Calu3 (cell line): ENCODE data around the gene RAP2A. TPM values are rescaled to one million over a fixed set of nuclear protein-coding genes. Genes with fewer than 3 reads are reported as not detected.

ENCODE experiments used
- BruUV-seq: library from RNA; stranded (reverse); fragments of 400-500 nt; replicated peaks from 2 replicates; lab custom pipeline; 2021; lab: Mats Ljungman, UMichigan
- CTCF ChIA-PET: fragments of 300-600 bp; sonication (Branson Sonifier 250); formaldehyde crosslinking; loops from one replicate; lab custom pipeline; 2022; ENCODE audit warnings: antibody characterized with exemption; lab: Charles Lee
- DNase-seq: peaks from one replicate; pipeline ENCODE4 v3.0.0; 2022
- H3K27ac Mint-ChIP-seq: one replicate; pipeline ENCODE4 v1.8.0; 2022; ENCODE audit warnings: mixed read lengths; ENCODE audit not compliant: unreplicated experiment
- H3K27me3 Mint-ChIP-seq: one replicate; pipeline ENCODE4 v1.8.0; 2022; ENCODE audit warnings: mixed read lengths; ENCODE audit not compliant: unreplicated experiment
- H3K36me3 Mint-ChIP-seq: one replicate; pipeline ENCODE4 v1.8.0; 2022; ENCODE audit warnings: mild to moderate bottlenecking, moderate library complexity, mixed read lengths; ENCODE audit not compliant: insufficient read depth, unreplicated experiment
- H3K4me1 Mint-ChIP-seq: one replicate; pipeline ENCODE4 v1.8.0; 2022; ENCODE audit warnings: mild to moderate bottlenecking, low read depth, mixed read lengths; ENCODE audit not compliant: unreplicated experiment
- H3K4me3 Mint-ChIP-seq: one replicate; pipeline ENCODE4 v1.8.0; 2022; ENCODE audit warnings: mild to moderate bottlenecking, low read depth, moderate library complexity, mixed read lengths; ENCODE audit not compliant: unreplicated experiment
- H3K9me3 Mint-ChIP-seq: one replicate; pipeline ENCODE4 v1.8.0; 2022; ENCODE audit warnings: low read depth, mixed read lengths; ENCODE audit not compliant: unreplicated experiment
- intact Hi-C: fragments of 100-400 bp; cut with micrococcal nuclease; formaldehyde crosslinking; loops from one replicate; pipeline ENCODE4 v1.10.0; 2022; ENCODE audit not compliant: unreplicated experiment
- total RNA-seq: library from RNA; stranded (reverse); gene quantifications from 2 replicates; pipeline ENCODE4 v1.2.3, GENCODE V29; 2022
- TF ChIP-seq, protein P1 (sequence below): fragments of 200-600 bp; IDR thresholded peaks from one replicate; pipeline ENCODE4 v1.8.0; 2022; ENCODE audit warnings: antibody characterized with exemption; ENCODE audit not compliant: unreplicated experiment

RAP2A gene
- total RNA-seq, 1 experiment from 2014 or later: 7.7 TPM

DNA sequence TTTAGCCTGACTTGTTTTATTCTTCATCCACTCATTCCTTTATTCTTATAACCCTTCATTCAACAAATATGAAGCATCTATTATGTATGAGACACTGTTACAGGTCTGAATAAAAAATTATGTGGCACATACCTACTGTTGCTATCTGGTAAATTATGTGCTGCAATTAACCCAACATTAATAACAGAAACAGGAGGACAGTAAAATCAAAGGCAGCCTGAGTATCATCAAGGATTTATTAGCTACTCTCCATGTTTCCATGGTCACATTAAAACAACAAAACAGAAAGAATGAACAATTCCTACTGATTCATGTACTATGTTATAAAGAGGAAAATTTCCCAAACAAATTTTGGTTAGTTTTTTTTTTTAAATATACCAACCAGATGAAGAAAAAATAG is 43.9 kb downstream of the RAP2A start:
- H3K4me1 Mint-ChIP-seq: no peaks in the 10 kb centered on the region
- H3K9me3 Mint-ChIP-seq: no peaks in the 10 kb centered on the region
- no peak overlapping the region for H3K4me3 Mint-ChIP-seq
- H3K27me3 Mint-ChIP-seq: no peaks in the 10 kb centered on the region
- CTCF ChIA-PET: interaction anchor here (0.6 kb wide), 1 partner anchor 10 kb away, joined by 3 read pairs; no protein-coding TSS in a partner anchor
- H3K36me3 Mint-ChIP-seq: no peaks in the 10 kb centered on the region
- no TSS peak for BruUV-seq
- TF ChIP-seq, protein P1, sequence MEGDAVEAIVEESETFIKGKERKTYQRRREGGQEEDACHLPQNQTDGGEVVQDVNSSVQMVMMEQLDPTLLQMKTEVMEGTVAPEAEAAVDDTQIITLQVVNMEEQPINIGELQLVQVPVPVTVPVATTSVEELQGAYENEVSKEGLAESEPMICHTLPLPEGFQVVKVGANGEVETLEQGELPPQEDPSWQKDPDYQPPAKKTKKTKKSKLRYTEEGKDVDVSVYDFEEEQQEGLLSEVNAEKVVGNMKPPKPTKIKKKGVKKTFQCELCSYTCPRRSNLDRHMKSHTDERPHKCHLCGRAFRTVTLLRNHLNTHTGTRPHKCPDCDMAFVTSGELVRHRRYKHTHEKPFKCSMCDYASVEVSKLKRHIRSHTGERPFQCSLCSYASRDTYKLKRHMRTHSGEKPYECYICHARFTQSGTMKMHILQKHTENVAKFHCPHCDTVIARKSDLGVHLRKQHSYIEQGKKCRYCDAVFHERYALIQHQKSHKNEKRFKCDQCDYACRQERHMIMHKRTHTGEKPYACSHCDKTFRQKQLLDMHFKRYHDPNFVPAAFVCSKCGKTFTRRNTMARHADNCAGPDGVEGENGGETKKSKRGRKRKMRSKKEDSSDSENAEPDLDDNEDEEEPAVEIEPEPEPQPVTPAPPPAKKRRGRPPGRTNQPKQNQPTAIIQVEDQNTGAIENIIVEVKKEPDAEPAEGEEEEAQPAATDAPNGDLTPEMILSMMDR: no peak
- H3K27ac Mint-ChIP-seq: no peak overlapping the region
- intact Hi-C loops: no loop called here
- no peak for DNase-seq

DNA sequence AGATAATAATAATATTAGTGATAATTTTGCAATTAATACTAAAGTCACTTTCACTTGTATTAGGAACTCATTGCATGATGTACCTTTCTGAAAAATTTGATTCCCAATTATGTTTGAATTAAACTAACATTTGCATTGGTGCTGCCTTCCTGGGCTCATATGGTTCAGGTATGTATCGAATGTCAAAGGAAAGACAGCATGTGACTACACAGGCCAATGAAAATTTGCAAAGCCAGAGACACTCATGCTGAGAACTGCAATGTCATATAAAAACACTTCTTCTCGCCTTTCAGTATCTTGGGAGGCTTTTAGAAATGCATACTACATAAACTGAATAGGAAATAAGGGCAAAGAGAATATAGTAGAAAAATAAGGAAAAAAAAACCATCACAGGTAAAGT is 44.3 kb downstream of the RAP2A start:
- Mint-ChIP-seq H3K4me3 (no peak overlapping the region), H3K27me3 (no peaks in the 10 kb centered on the region), H3K27ac (no peak overlapping the region), H3K36me3 (no peaks in the 10 kb centered on the region), H3K9me3 (no peaks in the 10 kb centered on the region), H3K4me1 (no peaks in the 10 kb centered on the region)
- DNase-seq: no peak
- BruUV-seq: no TSS peak
- intact Hi-C loops: no loop called here
- TF ChIP-seq, protein P1: no peak
- CTCF ChIA-PET: interaction anchor here (0.6 kb wide), 1 partner anchor 9 kb away, joined by 3 read pairs; no protein-coding TSS in a partner anchor

DNA sequence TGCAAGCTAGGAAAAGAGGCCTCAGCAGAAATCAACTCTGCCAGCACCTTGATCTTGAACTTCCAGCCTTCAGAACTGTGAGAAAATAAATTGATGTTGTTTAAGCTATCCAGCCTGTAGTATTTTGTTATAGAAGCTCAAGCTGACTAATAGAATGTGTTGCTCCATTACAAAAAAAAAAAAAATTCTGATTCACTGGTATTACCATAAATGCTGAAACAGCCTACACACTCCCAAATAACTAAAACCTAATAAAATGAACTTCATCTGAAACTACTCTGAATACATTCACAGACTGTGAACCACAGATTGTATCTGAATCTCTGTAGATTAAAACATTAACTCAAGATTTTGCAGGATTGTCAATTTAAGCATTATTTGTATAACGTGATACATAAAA is 49.5 kb downstream of the RAP2A start:
- Mint-ChIP-seq H3K36me3 (no peaks in the 10 kb centered on the region), H3K4me1 (no peaks in the 10 kb centered on the region), H3K27me3 (no peaks in the 10 kb centered on the region), H3K27ac (no peak overlapping the region), H3K4me3 (no peak overlapping the region), H3K9me3 (no peaks in the 10 kb centered on the region)
- CTCF ChIA-PET: no interaction called here
- BruUV-seq: no TSS peak
- TF ChIP-seq, protein P1: no peak
- intact Hi-C loops: no loop called here
- DNase-seq: no peak

DNA sequence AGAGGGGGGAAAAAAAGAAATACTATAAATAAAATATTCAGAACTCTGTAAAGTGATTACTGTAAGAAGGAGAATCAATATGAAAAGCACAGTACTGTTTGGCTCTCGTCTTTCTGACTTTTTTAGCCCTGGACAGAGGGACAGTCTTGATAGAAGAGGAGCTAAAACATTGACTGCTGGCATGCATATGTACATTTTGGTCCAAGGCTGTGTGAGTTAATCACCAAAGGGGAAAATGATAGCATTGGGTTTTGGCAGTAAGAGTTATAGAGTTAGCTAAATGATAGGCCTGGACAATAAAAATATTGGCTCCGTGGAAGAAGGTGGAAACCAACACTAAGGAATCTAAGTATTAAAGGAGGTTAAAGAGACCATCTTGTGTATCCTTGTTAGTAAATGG is 50.3 kb downstream of the RAP2A start:
- H3K9me3 Mint-ChIP-seq: no peaks in the 10 kb centered on the region
- intact Hi-C loops: no loop called here
- H3K27ac Mint-ChIP-seq: no peak overlapping the region
- CTCF ChIA-PET: no interaction called here
- H3K4me1 Mint-ChIP-seq: no peaks in the 10 kb centered on the region
- H3K36me3 Mint-ChIP-seq: no peaks in the 10 kb centered on the region
- H3K4me3 Mint-ChIP-seq: no peak overlapping the region
- TF ChIP-seq, protein P1: no peak
- H3K27me3 Mint-ChIP-seq: no peaks in the 10 kb centered on the region
- no peak for DNase-seq
- no TSS peak for BruUV-seq
